HepG2 (cell line): ENCODE measurements around the gene OR51T1. TPM values are rescaled to one million over a fixed set of nuclear protein-coding genes. Genes with fewer than 3 reads are reported as not detected.

Source experiments
- CCDC6 ChIP-seq: sonication (generic); formaldehyde crosslinking; IDR thresholded peaks from 2 replicates; pipeline ENCODE4 v1.8.1; 2022; ENCODE audit warnings: mild to moderate bottlenecking, missing genetic modification reagents, moderate library complexity
- HOXA7 ChIP-seq: sonication (generic); formaldehyde crosslinking; IDR thresholded peaks from 2 replicates; pipeline ENCODE4 v1.8.1; 2022; ENCODE audit warnings: mild to moderate bottlenecking, missing genetic modification reagents, moderate library complexity
- NFATC3 ChIP-seq: sonication (generic); formaldehyde crosslinking; IDR thresholded peaks from 2 replicates; pipeline ENCODE4 v1.5.1; 2020; ENCODE audit warnings: mild to moderate bottlenecking, missing genetic modification reagents
- POGK ChIP-seq: sonication (generic); formaldehyde crosslinking; conservative IDR thresholded peaks from 2 replicates; pipeline ENCODE4 v1.8.0; 2022; ENCODE audit warnings: mild to moderate bottlenecking, moderate library complexity, missing genetic modification reagents
- ZBTB37 ChIP-seq: sonication (generic); formaldehyde crosslinking; IDR thresholded peaks from 2 replicates; pipeline ENCODE4 v1.4.0; 2020; ENCODE audit warnings: mild to moderate bottlenecking, missing genetic modification reagents
- ZNF318 ChIP-seq: sonication (generic); formaldehyde crosslinking; IDR thresholded peaks from 2 replicates; pipeline ENCODE4 v1.4.0; 2020; ENCODE audit warnings: mild to moderate bottlenecking, missing genetic modification reagents
- polyA plus RNA-seq, 8 experiments: library from polyadenylated mRNA; depleted of rRNA in 3 of 8; stranded (reverse) in 7 of 8; unstranded in 1 of 8; fragments of >200 nt; fragmentation: Illumina TruSeq in 4 of 8; extraction: Trizol in 4 of 8; gene quantifications; 2 replicates each; pipeline versions ENCODE4 v1.2.1 to v1.2.3, GENCODE V29; 2011 to 2016; ENCODE audit warnings: low read depth in 4 of 8, missing spikeins in 1 of 8, mixed read lengths in 1 of 8; ENCODE audit not compliant: insufficient read depth in 1 of 8
- total RNA-seq, 5 experiments: library from RNA; depleted of rRNA; stranded (reverse); fragments of >200 nt; fragmentation: Illumina TruSeq; extraction: Trizol; gene quantifications; 2 replicates each; pipeline ENCODE4 v1.2.3, GENCODE V29; 2016; ENCODE audit warnings: low read depth in 1 of 5

Gene OR51T1
- total and polyA plus RNA-seq, 2 of the 13 experiments (the other 11 are each of a cell fraction or from before 2014, with no cell fraction given): not detected

- no peak for TF ChIP-seq ZNF318 (CRISPR knock-in tag)
- no peak for TF ChIP-seq ZBTB37
- no peak for TF ChIP-seq NFATC3
- TF ChIP-seq HOXA7 (CRISPR knock-in tag): no peak
- no peak for TF ChIP-seq POGK (CRISPR knock-in tag)
- TF ChIP-seq CCDC6: no peak
These were observed 41.7 kb upstream of the OR51T1 start (continued) for GRCh38 chr11:4839851-4840549.
